HepG2 (cell line): ENCODE measurements around the gene NEDD4L.

Experiments
- DDIT3 ChIP-seq: sonication (generic); formaldehyde crosslinking; IDR thresholded peaks from 2 replicates; pipeline ENCODE4 v1.4.0; 2020; ENCODE audit warnings: mild to moderate bottlenecking, missing genetic modification reagents
- KAT2B ChIP-seq: fragments of 150-350 bp; IDR thresholded peaks from 2 replicates; pipeline ENCODE4 v1.6.1; 2014; ENCODE audit warnings: low read depth, low read length, borderline replicate concordance
- KDM4B ChIP-seq: sonication (generic); formaldehyde crosslinking; IDR thresholded peaks from 2 replicates; pipeline ENCODE4 v1.4.0; 2020; ENCODE audit warnings: missing genetic modification reagents
- ZNF318 ChIP-seq: sonication (generic); formaldehyde crosslinking; IDR thresholded peaks from 2 replicates; pipeline ENCODE4 v1.4.0; 2020; ENCODE audit warnings: mild to moderate bottlenecking, missing genetic modification reagents
- TF ChIP-seq, protein P1 (sequence below): sonication (generic); formaldehyde crosslinking; IDR thresholded peaks from 2 replicates; pipeline ENCODE4 v1.5.1; 2020; ENCODE audit warnings: mild to moderate bottlenecking, missing genetic modification reagents, borderline replicate concordance

DNA sequence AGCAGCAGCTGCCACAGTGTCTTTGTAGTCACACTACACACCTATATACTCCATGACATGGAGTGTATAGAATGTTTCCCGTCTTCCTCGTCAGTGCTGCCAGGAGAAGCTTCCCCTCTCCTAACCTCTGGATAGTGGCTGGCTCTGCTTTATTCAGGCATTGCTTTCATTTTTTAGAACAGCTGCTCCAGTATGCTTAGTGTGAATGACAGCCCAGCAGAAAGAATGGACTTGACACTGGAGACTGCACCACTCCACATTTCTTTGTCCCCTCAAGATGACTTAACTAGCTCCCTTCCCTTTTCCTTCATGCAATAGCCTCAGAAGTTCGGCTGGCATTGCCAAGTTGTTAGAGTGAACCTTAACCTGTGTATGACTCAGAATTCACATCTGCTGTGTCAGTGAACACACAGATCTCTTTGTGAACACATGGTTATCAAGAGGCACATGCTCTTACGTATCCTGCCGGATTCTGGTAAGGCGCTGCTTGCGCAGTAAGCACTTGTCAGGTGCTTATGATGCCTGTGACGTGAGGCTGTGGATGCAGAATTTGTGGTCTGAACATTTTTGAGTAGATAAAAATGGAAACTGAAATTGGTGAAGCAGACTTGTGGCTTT, 73.9 kb downstream of the NEDD4L start:
- TF ChIP-seq KDM4B = no peak
- TF ChIP-seq DDIT3 (CRISPR knock-in tag) = no peak
- TF ChIP-seq KAT2B = no peak
- TF ChIP-seq, protein P1, sequence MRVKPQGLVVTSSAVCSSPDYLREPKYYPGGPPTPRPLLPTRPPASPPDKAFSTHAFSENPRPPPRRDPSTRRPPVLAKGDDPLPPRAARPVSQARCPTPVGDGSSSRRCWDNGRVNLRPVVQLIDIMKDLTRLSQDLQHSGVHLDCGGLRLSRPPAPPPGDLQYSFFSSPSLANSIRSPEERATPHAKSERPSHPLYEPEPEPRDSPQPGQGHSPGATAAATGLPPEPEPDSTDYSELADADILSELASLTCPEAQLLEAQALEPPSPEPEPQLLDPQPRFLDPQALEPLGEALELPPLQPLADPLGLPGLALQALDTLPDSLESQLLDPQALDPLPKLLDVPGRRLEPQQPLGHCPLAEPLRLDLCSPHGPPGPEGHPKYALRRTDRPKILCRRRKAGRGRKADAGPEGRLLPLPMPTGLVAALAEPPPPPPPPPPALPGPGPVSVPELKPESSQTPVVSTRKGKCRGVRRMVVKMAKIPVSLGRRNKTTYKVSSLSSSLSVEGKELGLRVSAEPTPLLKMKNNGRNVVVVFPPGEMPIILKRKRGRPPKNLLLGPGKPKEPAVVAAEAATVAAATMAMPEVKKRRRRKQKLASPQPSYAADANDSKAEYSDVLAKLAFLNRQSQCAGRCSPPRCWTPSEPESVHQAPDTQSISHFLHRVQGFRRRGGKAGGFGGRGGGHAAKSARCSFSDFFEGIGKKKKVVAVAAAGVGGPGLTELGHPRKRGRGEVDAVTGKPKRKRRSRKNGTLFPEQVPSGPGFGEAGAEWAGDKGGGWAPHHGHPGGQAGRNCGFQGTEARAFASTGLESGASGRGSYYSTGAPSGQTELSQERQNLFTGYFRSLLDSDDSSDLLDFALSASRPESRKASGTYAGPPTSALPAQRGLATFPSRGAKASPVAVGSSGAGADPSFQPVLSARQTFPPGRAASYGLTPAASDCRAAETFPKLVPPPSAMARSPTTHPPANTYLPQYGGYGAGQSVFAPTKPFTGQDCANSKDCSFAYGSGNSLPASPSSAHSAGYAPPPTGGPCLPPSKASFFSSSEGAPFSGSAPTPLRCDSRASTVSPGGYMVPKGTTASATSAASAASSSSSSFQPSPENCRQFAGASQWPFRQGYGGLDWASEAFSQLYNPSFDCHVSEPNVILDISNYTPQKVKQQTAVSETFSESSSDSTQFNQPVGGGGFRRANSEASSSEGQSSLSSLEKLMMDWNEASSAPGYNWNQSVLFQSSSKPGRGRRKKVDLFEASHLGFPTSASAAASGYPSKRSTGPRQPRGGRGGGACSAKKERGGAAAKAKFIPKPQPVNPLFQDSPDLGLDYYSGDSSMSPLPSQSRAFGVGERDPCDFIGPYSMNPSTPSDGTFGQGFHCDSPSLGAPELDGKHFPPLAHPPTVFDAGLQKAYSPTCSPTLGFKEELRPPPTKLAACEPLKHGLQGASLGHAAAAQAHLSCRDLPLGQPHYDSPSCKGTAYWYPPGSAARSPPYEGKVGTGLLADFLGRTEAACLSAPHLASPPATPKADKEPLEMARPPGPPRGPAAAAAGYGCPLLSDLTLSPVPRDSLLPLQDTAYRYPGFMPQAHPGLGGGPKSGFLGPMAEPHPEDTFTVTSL (CRISPR knock-in tag) = no peak
- TF ChIP-seq ZNF318 = no peak
